WTC11 (cell line): Measurements from ENCODE around the gene GLS. TPM values are rescaled to one million over a fixed set of nuclear protein-coding genes. Genes with fewer than 3 reads are reported as not detected.

Source experiments
- ATAC-seq: fragments of 200-7000 bp; cut with Tn5 transposase; 2 replicates; pipeline ENCODE4 v1.10.0; 2021; ENCODE audit warnings: mild to moderate bottlenecking, moderate library complexity
- CTCF ChIA-PET: fragments of 300-600 bp; sonication (Branson Sonifier 250); formaldehyde crosslinking; loops from one replicate; lab custom pipeline; 2021; ENCODE audit warnings: antibody characterized with exemption; lab: Charles Lee
- POLR2A ChIA-PET: fragments of 350-600 bp; sonication (Branson Sonifier 250); formaldehyde crosslinking; loops from one replicate; lab custom pipeline; 2021; ENCODE audit warnings: antibody characterized with exemption; lab: Charles Lee
- DNase-seq: peaks from one replicate; pipeline ENCODE4 v3.0.0; 2021; ENCODE audit warnings: low spot score
- H3K27ac Mint-ChIP-seq: 2 replicates; pipeline ENCODE4 v1.8.0; 2021; ENCODE audit warnings: mixed read lengths
- H3K27me3 Mint-ChIP-seq: 2 replicates; pipeline ENCODE4 v1.8.0; 2021; ENCODE audit warnings: low read depth, mild to moderate bottlenecking, moderate library complexity, mixed read lengths
- H3K36me3 Mint-ChIP-seq: 2 replicates; pipeline ENCODE4 v1.8.0; 2021; ENCODE audit warnings: mixed read lengths
- H3K4me1 Mint-ChIP-seq: 2 replicates; pipeline ENCODE4 v1.8.0; 2022; ENCODE audit warnings: mixed read lengths
- H3K4me3 Mint-ChIP-seq: 2 replicates; pipeline ENCODE4 v1.8.0; 2021; ENCODE audit warnings: mild to moderate bottlenecking, moderate library complexity, mixed read lengths
- H3K9me3 Mint-ChIP-seq: 2 replicates; pipeline ENCODE4 v1.8.0; 2021; ENCODE audit warnings: mixed read lengths
- AR ChIP-seq: fragments of 250-450 bp; sonication (Bioruptor Pico); IDR thresholded peaks from 2 replicates; pipeline ENCODE4 v1.9.0; 2021; ENCODE audit warnings: mild to moderate bottlenecking
- ATF3 ChIP-seq: sonication (generic); formaldehyde crosslinking; conservative IDR thresholded peaks from 2 replicates; pipeline ENCODE4 v1.8.1; 2022; ENCODE audit warnings: mild to moderate bottlenecking, missing genetic modification reagents
- ATF6 ChIP-seq: sonication (generic); formaldehyde crosslinking; IDR thresholded peaks from 2 replicates; pipeline ENCODE4 v1.8.1; 2023; ENCODE audit warnings: mild to moderate bottlenecking, missing genetic modification reagents
- CDX4 ChIP-seq: fragments of 250-450 bp; sonication (Bioruptor Pico); IDR thresholded peaks from 2 replicates; pipeline ENCODE4 v1.9.0; 2021; ENCODE audit warnings: moderate library complexity, mild to moderate bottlenecking, inconsistent platforms, borderline replicate concordance
- CREB1 ChIP-seq: sonication (generic); formaldehyde crosslinking; IDR thresholded peaks from 2 replicates; pipeline ENCODE4 v1.8.0; 2023; ENCODE audit warnings: mild to moderate bottlenecking, missing genetic modification reagents
- CTCF ChIP-seq: fragments of 200-600 bp; IDR thresholded peaks from 2 replicates; pipeline ENCODE4 v1.8.0; 2022; ENCODE audit warnings: antibody characterized with exemption
- ERG ChIP-seq: fragments of 250-450 bp; sonication (Bioruptor Pico); IDR thresholded peaks from 2 replicates; pipeline ENCODE4 v1.8.0; 2021; ENCODE audit warnings: mild to moderate bottlenecking
- FOXJ3 ChIP-seq: sonication (generic); formaldehyde crosslinking; IDR thresholded peaks from 2 replicates; pipeline ENCODE4 v1.9.0; 2021; ENCODE audit warnings: missing genetic modification reagents, mild to moderate bottlenecking, borderline replicate concordance
- GTF2I ChIP-seq: fragments of 250-450 bp; sonication (Bioruptor Pico); conservative IDR thresholded peaks from 2 replicates; pipeline ENCODE4 v1.4.0; 2021; ENCODE audit warnings: mild to moderate bottlenecking
- HMGA2 ChIP-seq: fragments of 250-450 bp; sonication (Bioruptor Pico); IDR thresholded peaks from 2 replicates; pipeline ENCODE4 v1.4.0; 2021; ENCODE audit warnings: mild to moderate bottlenecking, moderate library complexity
- NR1H2 ChIP-seq: sonication (generic); formaldehyde crosslinking; IDR thresholded peaks from 2 replicates; pipeline ENCODE4 v1.9.0; 2021; ENCODE audit warnings: mild to moderate bottlenecking, moderate library complexity, missing genetic modification reagents
- PRRX2 ChIP-seq: fragments of 250-450 bp; sonication (Bioruptor Pico); IDR thresholded peaks from 2 replicates; pipeline ENCODE4 v1.8.0; 2021; ENCODE audit warnings: mild to moderate bottlenecking
- RORB ChIP-seq: fragments of 250-450 bp; sonication (Bioruptor Pico); IDR thresholded peaks from 2 replicates; pipeline ENCODE4 v1.9.0; 2021; ENCODE audit warnings: mild to moderate bottlenecking
- SP1 ChIP-seq: sonication (generic); formaldehyde crosslinking; conservative IDR thresholded peaks from 2 replicates; pipeline ENCODE4 v1.8.1; 2022; ENCODE audit warnings: missing genetic modification reagents
- TEAD1 ChIP-seq: sonication (generic); formaldehyde crosslinking; IDR thresholded peaks from 2 replicates; pipeline ENCODE4 v1.8.0; 2022; ENCODE audit warnings: mild to moderate bottlenecking, missing genetic modification reagents
- USF1 ChIP-seq: sonication (generic); formaldehyde crosslinking; IDR thresholded peaks from 2 replicates; pipeline ENCODE4 v1.8.0; 2022; ENCODE audit warnings: mild to moderate bottlenecking, missing genetic modification reagents
- USF2 ChIP-seq: sonication (generic); formaldehyde crosslinking; IDR thresholded peaks from 2 replicates; pipeline ENCODE4 v1.8.1; 2023; ENCODE audit warnings: mild to moderate bottlenecking, missing genetic modification reagents, moderate library complexity
- ZBTB43 ChIP-seq: sonication (generic); formaldehyde crosslinking; IDR thresholded peaks from 2 replicates; pipeline ENCODE4 v1.8.1; 2023; ENCODE audit warnings: mild to moderate bottlenecking, missing genetic modification reagents
- ZNF416 ChIP-seq: fragments of 250-450 bp; sonication (Bioruptor Pico); IDR thresholded peaks from 2 replicates; pipeline ENCODE4 v1.9.0; 2021; ENCODE audit warnings: mild to moderate bottlenecking, inconsistent platforms
- ZNF671 ChIP-seq: fragments of 250-450 bp; sonication (Bioruptor Pico); IDR thresholded peaks from 2 replicates; pipeline ENCODE4 v1.8.0; 2021; ENCODE audit warnings: mild to moderate bottlenecking
- total RNA-seq: library from RNA; stranded (reverse); gene quantifications from 3 replicates; pipeline ENCODE4 v1.2.3, GENCODE V29; 2021

The GLS gene
- total RNA-seq, 1 experiment from 2014 or later = 115 TPM

- TF ChIP-seq CDX4 (CRISPR knock-in tag) = no peak
- no peak for TF ChIP-seq GTF2I (CRISPR knock-in tag)
- no peak for TF ChIP-seq NR1H2 (CRISPR knock-in tag)
- no peak for TF ChIP-seq RORB (CRISPR knock-in tag)
- no peak for TF ChIP-seq ERG (CRISPR knock-in tag)
- no peak for TF ChIP-seq USF1 (CRISPR knock-in tag)
- TF ChIP-seq ZNF416 (CRISPR knock-in tag) = no peak
- TF ChIP-seq FOXJ3 = no peak
- TF ChIP-seq ATF6 (CRISPR knock-in tag) = no peak
These were observed 58.2 kb downstream of the GLS start (continued) for GRCh38 chr2:190938771-190939335.

GRCh38 chr2:190940454-190940853 lies 59.8 kb downstream of the GLS start:
- no peaks in the 10 kb centered on the region for H3K36me3 Mint-ChIP-seq
- no peak for TF ChIP-seq ZBTB43 (CRISPR knock-in tag)
- H3K4me3 Mint-ChIP-seq = no peak overlapping the region
- no peaks in the 10 kb centered on the region for H3K27me3 Mint-ChIP-seq
- POLR2A ChIA-PET = no interaction called here
- H3K27ac Mint-ChIP-seq = peak overlapping the region; percentile 31; the same call in 1 of the 2 replicates
- peaks cover 37% of the 10 kb centered on the region for H3K4me1 Mint-ChIP-seq
- H3K9me3 Mint-ChIP-seq = no peaks in the 10 kb centered on the region
- CTCF ChIA-PET = no interaction called here
- no peak for ATAC-seq
- DNase-seq = no peak

- Mint-ChIP-seq H3K27me3 (no peaks in the 10 kb centered on the region), H3K4me3 (no peak overlapping the region), H3K9me3 (no peaks in the 10 kb centered on the region), H3K4me1 (peaks cover 27% of the 10 kb centered on the region), H3K27ac (no peak overlapping the region), H3K36me3 (no peaks in the 10 kb centered on the region)
- POLR2A ChIA-PET = no interaction called here
- ATAC-seq (no peak; the same call in 1 of the 2 replicates), DNase-seq (no peak)
- CTCF ChIA-PET = no interaction called here
- no peak for TF ChIP-seq ZNF416 (CRISPR knock-in tag)
- no peak for TF ChIP-seq USF2
- no peak for TF ChIP-seq HMGA2 (CRISPR knock-in tag)
- TF ChIP-seq CTCF = no peak
- TF ChIP-seq ATF3 (CRISPR knock-in tag) = no peak
- no peak for TF ChIP-seq PRRX2 (CRISPR knock-in tag)
- TF ChIP-seq TEAD1 = no peak
- TF ChIP-seq CREB1 (CRISPR knock-in tag) = no peak
- no peak for TF ChIP-seq ZNF671 (CRISPR knock-in tag)
- no peak for TF ChIP-seq AR (CRISPR knock-in tag)
- TF ChIP-seq SP1 (CRISPR knock-in tag) = no peak
These were observed 61.0 kb downstream of the GLS start for GRCh38 chr2:190941571-190941970.
